ENCODE data around the gene MUC5AC.

Gene MUC5AC

GRCh38 chr11:1127664-1128162, 30.0 kb upstream of the MUC5AC start:
- no peak for DNase-seq (ENCODE audit: low read depth, low spot score)
- TF ChIP-seq, protein P1, sequence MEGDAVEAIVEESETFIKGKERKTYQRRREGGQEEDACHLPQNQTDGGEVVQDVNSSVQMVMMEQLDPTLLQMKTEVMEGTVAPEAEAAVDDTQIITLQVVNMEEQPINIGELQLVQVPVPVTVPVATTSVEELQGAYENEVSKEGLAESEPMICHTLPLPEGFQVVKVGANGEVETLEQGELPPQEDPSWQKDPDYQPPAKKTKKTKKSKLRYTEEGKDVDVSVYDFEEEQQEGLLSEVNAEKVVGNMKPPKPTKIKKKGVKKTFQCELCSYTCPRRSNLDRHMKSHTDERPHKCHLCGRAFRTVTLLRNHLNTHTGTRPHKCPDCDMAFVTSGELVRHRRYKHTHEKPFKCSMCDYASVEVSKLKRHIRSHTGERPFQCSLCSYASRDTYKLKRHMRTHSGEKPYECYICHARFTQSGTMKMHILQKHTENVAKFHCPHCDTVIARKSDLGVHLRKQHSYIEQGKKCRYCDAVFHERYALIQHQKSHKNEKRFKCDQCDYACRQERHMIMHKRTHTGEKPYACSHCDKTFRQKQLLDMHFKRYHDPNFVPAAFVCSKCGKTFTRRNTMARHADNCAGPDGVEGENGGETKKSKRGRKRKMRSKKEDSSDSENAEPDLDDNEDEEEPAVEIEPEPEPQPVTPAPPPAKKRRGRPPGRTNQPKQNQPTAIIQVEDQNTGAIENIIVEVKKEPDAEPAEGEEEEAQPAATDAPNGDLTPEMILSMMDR (IDR thresholded peaks at IDR 0.05; ENCODE audit: low read depth, low read length): no peak

DNA sequence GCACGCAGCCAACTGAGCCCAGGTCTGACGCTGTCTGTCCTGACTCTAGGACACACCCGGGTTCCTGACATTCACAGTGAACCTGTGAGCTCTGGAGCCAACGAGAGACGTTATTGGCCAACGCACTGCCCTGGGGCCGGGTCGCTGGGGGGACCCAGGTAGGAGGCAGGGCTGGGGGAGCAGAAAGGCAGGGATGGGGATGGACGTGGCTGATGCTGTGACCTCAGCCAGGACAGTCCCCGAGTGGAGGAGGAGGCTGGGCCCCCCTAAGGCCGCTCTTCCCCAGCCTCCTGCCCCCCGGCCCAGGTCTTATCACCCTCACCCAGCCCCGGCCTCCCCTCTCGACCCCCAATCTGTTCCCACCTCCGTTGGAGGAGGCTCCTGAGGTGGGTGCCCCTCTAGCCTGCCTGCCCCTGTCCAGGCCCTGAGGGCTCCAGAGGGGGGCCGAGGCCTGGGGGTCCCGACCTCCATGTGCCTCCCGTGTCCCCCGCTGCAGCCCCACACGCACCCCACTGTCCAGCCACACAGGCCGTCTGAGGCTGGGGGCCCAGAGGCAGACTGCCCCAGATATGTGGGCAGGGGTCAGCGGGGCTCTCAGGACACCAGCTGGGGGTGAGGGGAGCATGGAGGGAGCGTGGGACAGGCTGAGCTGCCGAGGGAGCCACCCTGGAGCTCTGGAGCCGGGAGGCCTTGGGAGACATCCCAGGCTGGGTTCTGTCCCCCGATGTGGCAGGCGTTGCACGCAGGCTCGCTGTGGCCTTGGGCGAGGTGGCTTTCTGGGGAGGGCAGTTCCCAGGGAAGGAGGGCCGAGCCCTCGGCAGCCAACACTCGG, 29.2 kb upstream of the MUC5AC start:
- TF ChIP-seq, protein P1 (IDR thresholded peaks at IDR 0.05; ENCODE audit: low read depth, low read length): no peak
- DNase-seq (ENCODE audit: low read depth, low spot score): no peak
- H3K4me3 ChIP-seq (ENCODE audit: low read depth, low read length): no peak overlapping the region
- in situ Hi-C loops (cut with HindIII; ENCODE audit: low sequenced_read_pairs): no loop called here

More at GRCh38 chr11:1127664-1128162, 30.0 kb upstream of the MUC5AC start:
- no peak overlapping the region for H3K4me3 ChIP-seq (ENCODE audit: low read depth, low read length)
- in situ Hi-C loops (cut with HindIII; ENCODE audit: low sequenced_read_pairs): no loop called here

DNA sequence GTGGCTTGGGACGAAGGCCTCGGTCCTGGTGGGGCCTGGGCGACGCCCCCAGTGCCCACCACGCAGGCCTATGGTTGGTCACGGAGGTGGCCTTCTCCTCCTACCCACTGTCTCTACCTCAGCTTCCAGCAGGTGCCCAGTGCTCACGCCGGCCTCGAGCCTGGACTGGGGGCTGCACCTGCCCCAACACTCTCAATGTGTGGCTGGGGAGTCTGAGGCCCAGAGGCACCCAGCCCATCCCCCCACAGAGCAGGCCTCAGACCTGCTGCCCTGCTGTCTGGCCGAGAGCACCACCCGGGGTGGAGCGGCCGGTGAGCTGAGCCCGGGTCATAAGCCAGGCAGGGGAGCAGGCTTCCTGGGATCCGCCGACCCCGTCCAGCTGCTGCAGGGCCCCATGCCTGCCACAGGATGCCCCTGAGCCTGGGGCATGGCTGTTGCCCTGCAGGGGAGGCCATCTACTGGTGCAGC, 28.6 kb upstream of the MUC5AC start:
- DNase-seq (ENCODE audit: low read depth, low spot score): no peak

DNA sequence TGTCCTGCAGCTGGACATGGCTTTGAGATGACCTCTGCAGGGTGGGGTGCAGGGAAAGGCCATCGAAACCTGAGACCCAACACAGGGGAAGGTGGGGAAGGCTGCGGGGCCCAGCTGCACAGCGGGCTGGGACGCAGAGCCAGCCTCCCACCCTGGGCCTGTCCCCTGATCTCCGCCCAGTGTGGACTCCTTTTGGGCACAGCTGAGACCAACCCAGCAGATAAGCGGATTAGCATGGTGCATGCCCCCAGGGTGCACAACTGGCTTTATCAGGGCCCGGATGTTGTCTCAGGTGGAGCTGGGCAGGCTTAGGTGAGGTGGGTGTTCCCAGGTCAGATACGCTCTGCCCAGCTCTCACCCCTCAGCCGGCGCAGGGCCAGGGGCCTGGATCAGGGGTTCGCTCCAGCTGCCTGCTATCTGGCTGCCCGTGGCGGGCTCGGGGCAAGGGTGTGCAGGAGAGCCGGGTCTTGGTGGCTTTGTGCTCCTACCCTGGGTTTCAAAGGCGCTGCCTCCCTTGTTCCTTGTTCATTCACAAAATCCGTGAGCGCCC, 28.1 kb upstream of the MUC5AC start:
- H3K4me3 ChIP-seq (ENCODE audit: low read depth, low read length): no peak overlapping the region
- in situ Hi-C loops (cut with HindIII; ENCODE audit: low sequenced_read_pairs): no loop called here
- no peak for DNase-seq (ENCODE audit: low read depth, low spot score)
- TF ChIP-seq, protein P1 (IDR thresholded peaks at IDR 0.05; ENCODE audit: low read depth, low read length): no peak

More for the DNA sequence above, 28.6 kb upstream of the MUC5AC start:
- no peak overlapping the region for H3K4me3 ChIP-seq (ENCODE audit: low read depth, low read length)
- TF ChIP-seq, protein P1 (IDR thresholded peaks at IDR 0.05; ENCODE audit: low read depth, low read length): no peak
- in situ Hi-C loops (cut with HindIII; ENCODE audit: low sequenced_read_pairs): no loop called here

DNA sequence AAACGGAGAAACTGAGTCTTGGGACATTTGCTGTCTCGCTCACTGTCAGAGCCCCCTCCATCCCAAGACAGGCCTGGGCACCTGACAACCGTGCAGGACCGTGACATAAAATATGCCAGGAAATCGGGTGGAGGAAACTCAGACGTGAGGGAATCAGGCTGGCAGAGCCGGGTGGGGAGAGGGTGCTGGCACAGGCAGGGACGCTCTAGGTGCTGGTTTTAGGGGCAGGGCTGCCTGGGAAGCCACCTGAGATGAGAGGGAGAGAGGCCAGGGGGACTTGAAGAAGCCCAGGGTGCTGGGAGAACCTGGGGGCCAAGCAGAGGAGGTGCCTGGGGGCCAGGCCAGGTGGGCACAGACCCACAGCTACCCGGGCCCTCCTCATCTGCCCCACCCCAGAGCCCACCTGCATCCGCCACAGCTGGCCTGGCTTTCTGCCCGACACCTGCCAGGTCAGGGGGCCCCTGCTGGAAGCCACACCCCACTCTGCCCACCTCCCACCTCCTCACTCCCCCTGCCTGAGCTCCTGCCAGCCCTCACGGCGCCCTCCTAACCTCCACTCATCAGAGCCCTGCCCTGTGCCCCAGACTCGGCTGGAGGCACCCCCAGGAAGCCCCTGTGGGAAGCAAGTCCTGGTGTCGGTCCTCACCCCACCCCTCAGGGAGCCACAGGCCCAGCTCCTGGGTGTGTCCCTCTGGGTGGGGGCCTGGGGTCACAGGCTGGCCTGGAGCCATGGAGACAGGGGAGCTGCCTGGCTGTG, 27.3 kb upstream of the MUC5AC start:
- DNase-seq (ENCODE audit: low read depth, low spot score): no peak
- H3K4me3 ChIP-seq (ENCODE audit: low read depth, low read length): no peak overlapping the region
- TF ChIP-seq, protein P1 (IDR thresholded peaks at IDR 0.05; ENCODE audit: low read depth, low read length): no peak
- in situ Hi-C loops (cut with HindIII; ENCODE audit: low sequenced_read_pairs): no loop called here

All from astrocyte of the spinal cord (primary cell).